HepG2 (cell line): Measurements from ENCODE around the gene C18orf63.

Experiments
- ATF3 ChIP-seq: sonication (generic); formaldehyde crosslinking; IDR thresholded peaks from 2 replicates; pipeline ENCODE4 v1.4.0; 2020; ENCODE audit warnings: missing genetic modification reagents
- E2F1 ChIP-seq: sonication (generic); formaldehyde crosslinking; IDR thresholded peaks from 2 replicates; pipeline ENCODE4 v1.5.0; 2020; ENCODE audit warnings: missing genetic modification reagents
- KAT7 ChIP-seq: IDR thresholded peaks from 2 replicates; pipeline ENCODE4 v1.6.1; 2018; ENCODE audit warnings: borderline replicate concordance, missing compliant biosample characterization
- PRPF4 ChIP-seq: fragments of 200-400 bp; formaldehyde crosslinking; IDR thresholded peaks from 2 replicates; pipeline ENCODE4 v1.6.1; 2016; ENCODE audit warnings: low read length, low read depth; ENCODE audit not compliant: poor library complexity, severe bottlenecking

GRCh38 chr18:74334242-74334893 lies 18.7 kb downstream of the C18orf63 start:
- TF ChIP-seq E2F1 (CRISPR knock-in tag) (no peak), ATF3 (no peak), PRPF4 (no peak), KAT7 (CRISPR knock-in tag) (no peak)
